ENCODE data around the gene PBOV1. TPM values are rescaled to one million over a fixed set of nuclear protein-coding genes. Genes with fewer than 3 reads are reported as not detected.
"Not testable (repeated sequence)": the region's sequence is repeated elsewhere in the genome, so short reads cannot be mapped to it uniquely, and the experiment has no call there.

Gene PBOV1
- total RNA-seq, 1 donor from 2014 or later: not detected

- DNase-seq: no peak
These were observed 19.2 kb upstream of the PBOV1 start for GRCh38 chr6:138237463-138237862.

- DNase-seq: no peak
These were observed 17.4 kb upstream of the PBOV1 start for GRCh38 chr6:138235693-138236092.

- no peak for DNase-seq
These were observed 16.9 kb upstream of the PBOV1 start for GRCh38 chr6:138235205-138235604.

- DNase-seq: no peak
These were observed 16.1 kb upstream of the PBOV1 start for GRCh38 chr6:138234363-138234762.

- no peak for DNase-seq
These were observed 13.1 kb upstream of the PBOV1 start for GRCh38 chr6:138231381-138231886.

GRCh38 chr6:138230759-138231380, 12.6 kb upstream of the PBOV1 start:
- no peak for DNase-seq

GRCh38 chr6:138230221-138230620, 11.9 kb upstream of the PBOV1 start:
- DNase-seq: no peak

GRCh38 chr6:138229663-138230179, 11.4 kb upstream of the PBOV1 start:
- DNase-seq: no peak

- no peak for DNase-seq
These were observed 10.8 kb upstream of the PBOV1 start for GRCh38 chr6:138229072-138229471.

GRCh38 chr6:138227316-138227781, 9.1 kb upstream of the PBOV1 start:
- no peak for DNase-seq

- no peak for DNase-seq
These were observed 8.5 kb upstream of the PBOV1 start for GRCh38 chr6:138226700-138227315.

GRCh38 chr6:138225953-138226352, 7.7 kb upstream of the PBOV1 start:
- DNase-seq: no peak

- DNase-seq: no peak
These were observed 4.7 kb upstream of the PBOV1 start for GRCh38 chr6:138222901-138223546.

- DNase-seq: no peak
These were observed 1.6 kb upstream of the PBOV1 start for GRCh38 chr6:138219901-138220300.

GRCh38 chr6:138219398-138219797, 1.1 kb upstream of the PBOV1 start:
- no peak for DNase-seq

GRCh38 chr6:138215093-138215782, 3.1 kb downstream of the PBOV1 start:
- DNase-seq: no peak

- not testable (repeated sequence) for DNase-seq
These were observed 5.8 kb downstream of the PBOV1 start for GRCh38 chr6:138212530-138212929.

GRCh38 chr6:138211601-138212000, 6.7 kb downstream of the PBOV1 start:
- no peak for DNase-seq

- DNase-seq: no peak
These were observed 7.2 kb downstream of the PBOV1 start for GRCh38 chr6:138211048-138211581.

- DNase-seq: no peak
These were observed 11.4 kb downstream of the PBOV1 start for GRCh38 chr6:138206862-138207261.

- no peak for DNase-seq
These were observed 12.7 kb downstream of the PBOV1 start for GRCh38 chr6:138205437-138206094.

Measured in occipital lobe (tissue), 2 donors.